Osteoblast (primary cell): ENCODE data around the gene PLSCR3. TPM values are rescaled to one million over a fixed set of nuclear protein-coding genes. Genes with fewer than 3 reads are reported as not detected.

Experiments
- DNase-seq: peaks from one replicate; pipeline ENCODE4 v3.0.0; 2011; ENCODE audit warnings: low spot score, mixed read lengths; ENCODE audit not compliant: insufficient read length; ENCODE audit errors: missing footprints
- H2AFZ ChIP-seq: 2 replicates; pipeline ENCODE4 v1.6.0; 2011; ENCODE audit warnings: mild to moderate bottlenecking, low read length
- H3K27ac ChIP-seq: 2 replicates; pipeline ENCODE4 v1.5.1; 2011; ENCODE audit warnings: mild to moderate bottlenecking, low read depth, low read length, moderate library complexity
- H3K27me3 ChIP-seq: 2 replicates; pipeline ENCODE4 v1.6.0; 2012; ENCODE audit warnings: mild to moderate bottlenecking, control low read depth, inconsistent platforms, low read length, moderate library complexity; ENCODE audit not compliant: insufficient read depth
- H3K36me3 ChIP-seq: 2 replicates; pipeline ENCODE4 v1.5.1; 2011; ENCODE audit warnings: mild to moderate bottlenecking, low read length, control low read depth, moderate library complexity; ENCODE audit not compliant: insufficient read depth
- H3K4me1 ChIP-seq: 2 replicates; pipeline ENCODE4 v1.5.1; 2011; ENCODE audit warnings: mild to moderate bottlenecking, low read length, control low read depth, moderate library complexity; ENCODE audit not compliant: insufficient read depth
- H3K4me2 ChIP-seq: 2 replicates; pipeline ENCODE4 v1.6.0; 2011; ENCODE audit warnings: mild to moderate bottlenecking, low read length; ENCODE audit not compliant: insufficient read depth
- H3K4me3 ChIP-seq: fragments of 200-600 bp; sonication (generic); 3 replicates; pipeline ENCODE4 v1.5.1; 2012; ENCODE audit warnings: mild to moderate bottlenecking, low read length, inconsistent platforms; ENCODE audit not compliant: insufficient read depth
- H3K79me2 ChIP-seq: 2 replicates; pipeline ENCODE4 v1.6.0; 2012; ENCODE audit warnings: mild to moderate bottlenecking, low read length, control low read depth, inconsistent platforms; ENCODE audit not compliant: insufficient read depth
- H3K9me3 ChIP-seq: 2 replicates; pipeline ENCODE4 v1.5.1; 2011; ENCODE audit warnings: low read depth, low read length, control low read depth
- H4K20me1 ChIP-seq: 2 replicates; pipeline ENCODE4 v1.6.0; 2012; ENCODE audit warnings: mild to moderate bottlenecking, low read length, control low read depth; ENCODE audit not compliant: insufficient read depth
- total RNA-seq: library from RNA; depleted of rRNA; stranded (reverse); fragments of >200 nt; gene quantifications from 2 replicates; pipeline ENCODE4 v1.2.3, GENCODE V29; 2012
- TF ChIP-seq, protein P1 (sequence below): IDR thresholded peaks from 2 replicates; pipeline ENCODE4 v1.5.1; 2011; ENCODE audit warnings: mild to moderate bottlenecking, low read depth, low read length, moderate library complexity; ENCODE audit errors: extremely low read depth

Gene PLSCR3
- total RNA-seq, 1 donor: 27.9 TPM

DNA sequence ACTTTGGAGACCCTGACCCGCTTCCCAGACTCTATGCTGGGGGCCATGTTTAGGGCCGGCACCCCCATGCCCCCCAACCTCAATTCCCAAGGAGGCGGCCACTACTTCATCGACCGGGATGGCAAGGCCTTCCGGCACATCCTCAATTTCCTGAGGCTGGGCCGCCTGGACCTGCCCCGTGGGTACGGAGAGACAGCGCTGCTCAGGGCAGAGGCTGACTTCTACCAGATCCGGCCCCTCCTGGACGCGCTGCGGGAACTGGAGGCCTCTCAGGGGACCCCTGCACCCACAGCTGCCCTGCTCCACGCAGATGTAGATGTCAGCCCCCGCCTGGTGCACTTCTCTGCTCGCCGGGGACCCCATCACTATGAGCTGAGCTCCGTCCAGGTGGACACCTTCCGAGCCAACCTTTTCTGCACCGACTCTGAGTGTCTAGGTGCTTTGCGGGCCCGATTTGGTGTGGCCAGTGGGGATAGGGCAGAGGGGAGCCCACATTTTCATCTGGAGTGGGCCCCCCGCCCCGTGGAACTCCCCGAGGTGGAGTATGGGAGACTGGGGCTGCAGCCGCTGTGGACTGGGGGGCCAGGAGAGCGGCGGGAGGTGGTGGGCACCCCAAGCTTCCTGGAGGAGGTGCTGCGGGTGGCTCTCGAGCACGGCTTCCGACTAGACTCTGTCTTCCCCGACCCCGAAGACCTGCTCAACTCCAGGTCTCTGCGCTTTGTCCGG, 41.3 kb downstream of the PLSCR3 start:
- H3K4me1 ChIP-seq: peaks cover 48% of the 10 kb centered on the region
- TF ChIP-seq, protein P1, sequence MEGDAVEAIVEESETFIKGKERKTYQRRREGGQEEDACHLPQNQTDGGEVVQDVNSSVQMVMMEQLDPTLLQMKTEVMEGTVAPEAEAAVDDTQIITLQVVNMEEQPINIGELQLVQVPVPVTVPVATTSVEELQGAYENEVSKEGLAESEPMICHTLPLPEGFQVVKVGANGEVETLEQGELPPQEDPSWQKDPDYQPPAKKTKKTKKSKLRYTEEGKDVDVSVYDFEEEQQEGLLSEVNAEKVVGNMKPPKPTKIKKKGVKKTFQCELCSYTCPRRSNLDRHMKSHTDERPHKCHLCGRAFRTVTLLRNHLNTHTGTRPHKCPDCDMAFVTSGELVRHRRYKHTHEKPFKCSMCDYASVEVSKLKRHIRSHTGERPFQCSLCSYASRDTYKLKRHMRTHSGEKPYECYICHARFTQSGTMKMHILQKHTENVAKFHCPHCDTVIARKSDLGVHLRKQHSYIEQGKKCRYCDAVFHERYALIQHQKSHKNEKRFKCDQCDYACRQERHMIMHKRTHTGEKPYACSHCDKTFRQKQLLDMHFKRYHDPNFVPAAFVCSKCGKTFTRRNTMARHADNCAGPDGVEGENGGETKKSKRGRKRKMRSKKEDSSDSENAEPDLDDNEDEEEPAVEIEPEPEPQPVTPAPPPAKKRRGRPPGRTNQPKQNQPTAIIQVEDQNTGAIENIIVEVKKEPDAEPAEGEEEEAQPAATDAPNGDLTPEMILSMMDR: no peak

DNA sequence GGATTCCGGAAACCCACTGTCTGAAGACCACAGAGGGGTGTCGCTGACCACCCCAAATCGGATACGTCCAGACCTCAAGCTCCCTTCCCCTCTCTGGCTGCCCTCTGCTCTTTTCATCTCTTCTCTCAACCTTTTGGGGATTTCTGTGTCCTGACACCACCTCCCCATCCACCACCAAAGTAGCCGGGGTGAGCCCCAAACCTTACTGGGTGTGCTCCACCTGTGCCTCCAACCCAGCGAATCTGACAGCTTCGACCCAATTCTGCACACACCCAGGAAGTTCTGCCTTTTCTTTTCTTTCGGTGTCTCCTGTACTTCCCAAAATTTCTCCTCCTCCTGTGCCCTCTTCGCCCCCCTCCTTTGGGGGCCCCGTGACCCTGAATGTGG, 41.8 kb downstream of the PLSCR3 start:
- peaks cover 50% of the 10 kb centered on the region for H3K4me1 ChIP-seq
- H3K4me3 ChIP-seq: peak overlapping the region; percentile 95
- H4K20me1 ChIP-seq: peaks cover 37% of the 10 kb centered on the region
- H3K9me3 ChIP-seq: no peaks in the 10 kb centered on the region
- TF ChIP-seq, protein P1: peak; percentile 52
- peaks cover 39% of the 10 kb centered on the region for H3K79me2 ChIP-seq
- H3K36me3 ChIP-seq: no peaks in the 10 kb centered on the region
- no peaks in the 10 kb centered on the region for H3K27me3 ChIP-seq
- no peak for DNase-seq
- H3K4me2 ChIP-seq: peak overlapping the region; percentile 96
- H3K27ac ChIP-seq: peak overlapping the region; percentile 94
- peak overlapping the region; percentile 86 for H2AFZ ChIP-seq

More for the DNA sequence above, 41.3 kb downstream of the PLSCR3 start:
- peak; percentile 60 for DNase-seq
- Histone ChIP-seq H3K36me3 (no peaks in the 10 kb centered on the region), H4K20me1 (peaks cover 33% of the 10 kb centered on the region), H3K4me2 (peak overlapping the region; percentile 96), H3K79me2 (peaks cover 39% of the 10 kb centered on the region), H2AFZ (no peak overlapping the region), H3K4me3 (peak overlapping the region; percentile 95), H3K27ac (no peak overlapping the region), H3K9me3 (no peaks in the 10 kb centered on the region), H3K27me3 (no peaks in the 10 kb centered on the region)

DNA sequence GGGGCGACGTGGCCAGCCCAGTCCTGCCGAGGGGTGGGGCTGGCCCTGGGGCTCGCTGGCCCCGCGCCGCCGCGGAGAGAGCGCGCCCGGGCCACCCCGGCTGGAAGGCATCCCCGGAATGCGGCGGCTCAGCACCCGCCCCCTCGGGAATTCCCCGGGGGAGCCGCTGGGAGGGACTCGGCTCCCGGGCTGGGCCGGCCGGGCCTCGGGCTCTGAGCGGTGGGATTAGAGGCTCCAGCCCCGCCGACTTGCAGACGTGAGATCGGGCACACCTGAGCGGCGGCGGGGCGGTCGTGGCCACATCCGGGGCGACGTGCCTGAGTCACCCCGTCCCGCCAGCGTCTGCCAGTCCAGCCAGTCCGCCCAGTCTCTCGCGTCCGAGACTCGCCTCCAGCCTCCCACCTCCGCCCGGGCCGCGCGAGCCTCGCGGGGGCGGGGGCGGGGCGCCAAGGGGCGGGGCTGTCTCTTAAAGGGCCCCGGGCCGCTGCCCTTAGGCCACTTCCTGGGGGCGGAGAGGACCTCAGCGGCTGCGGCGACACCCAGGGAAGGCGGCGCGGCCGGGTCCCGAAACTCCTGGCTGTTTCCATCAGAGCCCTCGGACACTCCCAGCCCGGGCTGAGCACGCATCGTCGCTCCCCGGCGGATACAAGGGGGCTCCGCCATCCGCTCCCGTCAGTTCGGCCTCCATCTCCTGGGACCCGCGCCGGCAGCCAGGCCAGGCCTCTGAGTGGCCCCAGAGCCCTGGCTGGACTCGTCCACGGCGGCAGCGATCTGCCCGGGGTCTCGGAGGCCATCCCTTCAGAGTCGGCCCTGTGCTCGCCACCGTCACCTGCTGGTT, 42.4 kb downstream of the PLSCR3 start, which contains the start of gene KCTD11:
TSS of gene KCTD11 (plus strand) at position 498 of the 838 bp plus-strand sequence.
- peak within 1 kb of the TSS; percentile 96 for H3K4me2 ChIP-seq
- H3K4me3 ChIP-seq: peak within 1 kb of the TSS; percentile 95
- H3K27ac ChIP-seq: peak within 1 kb of the TSS; percentile 94
- peak; percentile 99 for DNase-seq
- peaks cover 50% of the 10 kb centered on the region for H3K4me1 ChIP-seq
- TF ChIP-seq, protein P1: no peak
- no peaks in the 10 kb centered on the region for H3K9me3 ChIP-seq
- H3K27me3 ChIP-seq: no peaks in the 10 kb centered on the region
- H3K36me3 ChIP-seq: no peaks in the 10 kb centered on the region
- peak within 1 kb of the TSS; percentile 86 for H2AFZ ChIP-seq
- H3K79me2 ChIP-seq: peaks cover 39% of the 10 kb centered on the region
- H4K20me1 ChIP-seq: peaks cover 37% of the 10 kb centered on the region
